Activated CD8-positive, alpha-beta T cell treated with anti-CD3 and anti-CD28 coated beads, Interleukin-2, amount 10 ng/mL, durations not matched to agents 7 days and 5 days (primary cell): ENCODE measurements around the gene HTRA1. TPM values are rescaled to one million over a fixed set of nuclear protein-coding genes. Genes with fewer than 3 reads are reported as not detected.

ENCODE experiments used
- ATAC-seq: fragments of 150-1000 bp; cut with Tn5 transposase; one replicate; pipeline ENCODE4 v1.10.0; 2021; ENCODE audit warnings: moderate library complexity
- CTCF ChIA-PET: fragments of 350-600 bp; sonication (Branson Sonifier 250); formaldehyde crosslinking; loops from one replicate; lab custom pipeline; 2021; ENCODE audit warnings: antibody characterized with exemption; lab: Charles Lee
- POLR2A ChIA-PET: fragments of 350-600 bp; sonication (Branson Sonifier 250); formaldehyde crosslinking; loops from one replicate; lab custom pipeline; 2021; ENCODE audit warnings: antibody characterized with exemption; lab: Charles Lee
- DNase-seq: peaks from one replicate; pipeline ENCODE4 v3.0.0-alpha.2; 2020
- H3K27ac Mint-ChIP-seq: one replicate; pipeline ENCODE4 v1.8.0; 2021; ENCODE audit warnings: mild to moderate bottlenecking, mixed read lengths
- H3K27me3 Mint-ChIP-seq: one replicate; pipeline ENCODE4 v1.8.0; 2021; ENCODE audit warnings: low read depth, mixed read lengths
- H3K36me3 Mint-ChIP-seq: one replicate; pipeline ENCODE4 v1.8.0; 2021; ENCODE audit warnings: low read depth, mixed read lengths
- H3K4me1 Mint-ChIP-seq: one replicate; pipeline ENCODE4 v1.8.0; 2021; ENCODE audit warnings: low read depth, mixed read lengths
- H3K4me3 Mint-ChIP-seq: one replicate; pipeline ENCODE4 v1.8.0; 2021; ENCODE audit warnings: mild to moderate bottlenecking, mixed read lengths
- H3K9me3 Mint-ChIP-seq: one replicate; pipeline ENCODE4 v1.8.0; 2022; ENCODE audit warnings: mixed read lengths; ENCODE audit not compliant: insufficient read depth
- total RNA-seq, 2 experiments: library from RNA; stranded (reverse); gene quantifications; one replicate each; pipeline ENCODE4 v1.2.3, GENCODE V29; 2021

The HTRA1 gene
- total RNA-seq, 2 experiments from 2014 or later, result not detected

DNA sequence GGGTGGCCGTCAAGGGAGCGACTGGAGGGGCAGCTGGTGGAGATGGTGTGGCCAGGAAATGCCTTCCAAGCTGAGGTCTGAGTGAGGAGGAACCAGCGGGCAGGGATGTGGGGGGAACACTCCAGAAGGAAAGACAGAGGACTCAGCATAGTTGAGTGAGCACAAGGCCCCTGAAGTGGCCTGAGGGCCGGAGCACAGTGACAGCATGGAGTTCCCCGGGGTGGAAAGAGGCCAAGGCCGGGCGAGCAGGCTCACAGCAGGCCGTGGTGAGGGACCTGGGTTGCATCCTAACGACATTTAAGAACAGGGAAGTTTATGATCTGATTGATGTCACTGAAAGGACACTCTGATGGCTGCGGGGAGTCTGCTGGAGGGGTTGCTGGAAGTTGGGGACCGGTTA is 48.0 kb downstream of the HTRA1 start:
- H3K4me3 Mint-ChIP-seq, result no peak overlapping the region
- H3K4me1 Mint-ChIP-seq, result peaks cover 12% of the 10 kb centered on the region
- CTCF ChIA-PET, result interaction anchor here (1.8 to 4.0 kb wide), 2 partner anchors 56 kb away, joined by 11 to 45 read pairs; no protein-coding TSS in a partner anchor
- H3K27ac Mint-ChIP-seq, result no peak overlapping the region
- H3K27me3 Mint-ChIP-seq, result peaks cover 9% of the 10 kb centered on the region
- no peaks in the 10 kb centered on the region for H3K9me3 Mint-ChIP-seq
- no peaks in the 10 kb centered on the region for H3K36me3 Mint-ChIP-seq
- ATAC-seq, result no peak
- POLR2A ChIA-PET, result interaction anchor here (0.6 kb wide), 1 partner anchor 156 kb away, joined by 5 read pairs; no protein-coding TSS in a partner anchor
- no peak for DNase-seq

- ChIA-PET CTCF (interaction anchor here (0.9 to 4.0 kb wide), 2 partner anchors 48 to 55 kb away, joined by 3 to 45 read pairs; no protein-coding TSS in a partner anchor), POLR2A (no interaction called here)
- Mint-ChIP-seq H3K27ac (no peak overlapping the region), H3K4me3 (no peak overlapping the region), H3K27me3 (peaks cover 9% of the 10 kb centered on the region), H3K36me3 (no peaks in the 10 kb centered on the region), H3K4me1 (peaks cover 18% of the 10 kb centered on the region), H3K9me3 (no peaks in the 10 kb centered on the region)
- no peak for ATAC-seq
- DNase-seq, result no peak
These were observed 49.0 kb downstream of the HTRA1 start for GRCh38 chr10:122510326-122510725.

- Mint-ChIP-seq H3K9me3 (no peaks in the 10 kb centered on the region), H3K27ac (no peak overlapping the region), H3K27me3 (peaks cover 9% of the 10 kb centered on the region), H3K36me3 (no peaks in the 10 kb centered on the region), H3K4me3 (no peak overlapping the region), H3K4me1 (peaks cover 22% of the 10 kb centered on the region)
- DNase-seq (no peak), ATAC-seq (no peak)
- POLR2A ChIA-PET, result no interaction called here
- CTCF ChIA-PET, result interaction anchor here (0.9 to 4.0 kb wide), 2 partner anchors 48 to 54 kb away, joined by 3 to 45 read pairs; no protein-coding TSS in a partner anchor
These were observed 49.4 kb downstream of the HTRA1 start for GRCh38 chr10:122510736-122511135.

GRCh38 chr10:122513053-122513452 is 51.7 kb downstream of the HTRA1 start:
- ChIA-PET CTCF (interaction anchor here (1.0 to 4.0 kb wide), 4 partner anchors 52 to 170 kb away, joined by 4 to 45 read pairs (median 5); no protein-coding TSS in a partner anchor), POLR2A (interaction anchor here (1.5 kb wide), 1 partner anchor 53 kb away, joined by 5 read pairs; no protein-coding TSS in a partner anchor)
- H3K27me3 Mint-ChIP-seq, result peaks cover 6% of the 10 kb centered on the region

DNA sequence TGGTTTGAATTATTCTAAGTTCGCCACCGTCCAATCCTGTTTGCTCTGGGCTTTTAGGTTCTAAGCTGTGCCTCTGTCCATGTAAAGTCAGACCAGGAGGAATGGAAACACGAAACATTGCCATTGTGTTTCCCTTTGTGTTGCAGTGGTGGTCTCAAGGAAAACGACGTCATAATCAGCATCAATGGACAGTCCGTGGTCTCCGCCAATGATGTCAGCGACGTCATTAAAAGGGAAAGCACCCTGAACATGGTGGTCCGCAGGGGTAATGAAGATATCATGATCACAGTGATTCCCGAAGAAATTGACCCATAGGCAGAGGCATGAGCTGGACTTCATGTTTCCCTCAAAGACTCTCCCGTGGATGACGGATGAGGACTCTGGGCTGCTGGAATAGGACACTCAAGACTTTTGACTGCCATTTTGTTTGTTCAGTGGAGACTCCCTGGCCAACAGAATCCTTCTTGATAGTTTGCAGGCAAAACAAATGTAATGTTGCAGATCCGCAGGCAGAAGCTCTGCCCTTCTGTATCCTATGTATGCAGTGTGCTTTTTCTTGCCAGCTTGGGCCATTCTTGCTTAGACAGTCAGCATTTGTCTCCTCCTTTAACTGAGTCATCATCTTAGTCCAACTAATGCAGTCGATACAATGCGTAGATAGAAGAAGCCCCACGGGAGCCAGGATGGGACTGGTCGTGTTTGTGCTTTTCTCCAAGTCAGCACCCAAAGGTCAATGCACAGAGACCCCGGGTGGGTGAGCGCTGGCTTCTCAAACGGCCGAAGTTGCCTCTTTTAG is 52.9 kb downstream of the HTRA1 start:
- Mint-ChIP-seq H3K4me3 (no peak overlapping the region), H3K36me3 (no peaks in the 10 kb centered on the region), H3K27ac (no peak overlapping the region), H3K9me3 (no peaks in the 10 kb centered on the region), H3K4me1 (peaks cover 39% of the 10 kb centered on the region), H3K27me3 (peaks cover 13% of the 10 kb centered on the region)
- DNase-seq (no peak), ATAC-seq (no peak)
- ChIA-PET POLR2A (interaction anchor here (1.1 kb wide), 1 partner anchor 18 kb away, joined by 3 read pairs; no protein-coding TSS in a partner anchor), CTCF (interaction anchor here (1.4 to 3.6 kb wide), 5 partner anchors 11 to 78 kb away, joined by 5 to 28 read pairs (median 6); no protein-coding TSS in a partner anchor)

More at GRCh38 chr10:122513053-122513452, 51.7 kb downstream of the HTRA1 start:
- Mint-ChIP-seq H3K4me3 (no peak overlapping the region), H3K36me3 (no peaks in the 10 kb centered on the region), H3K9me3 (no peaks in the 10 kb centered on the region), H3K4me1 (peaks cover 39% of the 10 kb centered on the region), H3K27ac (no peak overlapping the region)
- no peak for ATAC-seq
- DNase-seq, result no peak

DNA sequence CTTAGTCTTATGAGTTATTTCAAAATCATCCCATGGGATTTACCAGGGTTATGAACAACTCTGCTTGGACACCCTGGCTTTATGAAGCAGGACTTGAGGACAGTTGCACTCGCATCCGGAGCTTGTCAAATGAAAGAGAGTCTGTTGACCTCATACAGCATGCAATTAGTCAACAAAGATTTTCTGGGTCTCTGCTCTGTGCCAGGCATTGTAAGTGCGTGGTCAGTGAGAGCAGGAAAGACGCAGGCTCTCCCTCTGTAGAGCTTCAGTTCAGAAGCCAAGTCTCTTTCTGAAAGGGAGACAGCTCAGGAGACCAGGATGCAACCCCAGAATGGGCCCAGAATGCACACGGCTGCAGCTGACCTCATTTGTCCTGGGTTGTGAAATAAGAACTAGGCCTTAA is 53.7 kb downstream of the HTRA1 start:
- DNase-seq, result no peak
- H3K4me3 Mint-ChIP-seq, result no peak overlapping the region
- peaks cover 16% of the 10 kb centered on the region for H3K27me3 Mint-ChIP-seq
- ChIA-PET CTCF (interaction anchor here (0.9 to 3.6 kb wide), 6 partner anchors 9 to 134 kb away, joined by 3 to 28 read pairs (median 5); no protein-coding TSS in a partner anchor), POLR2A (interaction anchor here (1.1 kb wide), 1 partner anchor 19 kb away, joined by 3 read pairs; no protein-coding TSS in a partner anchor)
- H3K4me1 Mint-ChIP-seq, result peaks cover 39% of the 10 kb centered on the region
- H3K27ac Mint-ChIP-seq, result no peak overlapping the region
- H3K9me3 Mint-ChIP-seq, result no peaks in the 10 kb centered on the region
- H3K36me3 Mint-ChIP-seq, result no peaks in the 10 kb centered on the region
- ATAC-seq, result no peak

DNA sequence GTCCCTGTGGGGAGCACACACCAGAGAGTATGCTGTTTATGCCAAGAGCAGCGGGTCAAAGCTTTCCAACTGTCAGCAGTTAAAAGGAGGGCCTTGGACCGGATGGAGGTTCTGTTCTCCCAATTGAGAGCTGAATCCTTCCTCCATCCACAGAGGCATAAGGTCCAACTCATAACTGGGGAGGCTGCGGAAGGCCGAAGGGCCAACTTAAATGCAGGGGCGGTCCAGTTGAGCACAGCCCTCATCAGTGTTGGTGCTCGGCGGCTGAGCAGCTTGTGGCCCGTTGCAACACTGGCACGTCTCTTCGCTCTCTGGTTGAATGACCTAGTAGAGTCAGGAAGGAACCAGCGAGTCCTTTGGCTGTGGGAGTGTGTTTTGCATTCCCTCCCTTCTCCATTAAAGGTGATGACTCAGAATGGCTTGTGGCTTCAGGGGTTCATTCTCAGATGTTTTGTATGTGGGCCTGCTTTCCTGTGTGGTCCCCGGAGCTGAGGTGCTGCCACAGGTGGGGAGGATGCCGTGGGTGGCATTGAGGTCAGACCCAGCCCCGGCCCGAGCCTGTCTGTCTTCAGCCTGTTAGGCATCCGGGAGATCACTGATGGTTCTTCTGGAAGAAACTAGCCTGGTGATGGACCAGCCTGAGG is 54.4 kb downstream of the HTRA1 start:
- Mint-ChIP-seq H3K27ac (peak overlapping the region; percentile 23), H3K4me1 (peaks cover 39% of the 10 kb centered on the region)
- DNase-seq, result peak; percentile 81

GRCh38 chr10:122516734-122517133 is 55.4 kb downstream of the HTRA1 start:
- Mint-ChIP-seq H3K36me3 (no peaks in the 10 kb centered on the region), H3K4me3 (no peak overlapping the region), H3K4me1 (peaks cover 39% of the 10 kb centered on the region), H3K27ac (no peak overlapping the region), H3K9me3 (no peaks in the 10 kb centered on the region), H3K27me3 (peaks cover 25% of the 10 kb centered on the region)
- POLR2A ChIA-PET, result no interaction called here
- ATAC-seq (no peak), DNase-seq (no peak)
- CTCF ChIA-PET, result interaction anchor here (1.4 to 3.6 kb wide), 2 partner anchors 34 to 49 kb away, joined by 4 to 28 read pairs; no protein-coding TSS in a partner anchor

More for the DNA sequence above, 54.4 kb downstream of the HTRA1 start:
- Mint-ChIP-seq H3K36me3 (no peaks in the 10 kb centered on the region), H3K4me3 (no peak overlapping the region), H3K27me3 (peaks cover 21% of the 10 kb centered on the region), H3K9me3 (no peaks in the 10 kb centered on the region)
- peak; percentile 90 for ATAC-seq
- CTCF ChIA-PET, result interaction anchor here (0.9 to 3.6 kb wide), 7 partner anchors 10 to 133 kb away, joined by 3 to 28 read pairs (median 5); no protein-coding TSS in a partner anchor
- POLR2A ChIA-PET, result interaction anchor here (1.1 kb wide), 1 partner anchor 20 kb away, joined by 3 read pairs; no protein-coding TSS in a partner anchor

- Mint-ChIP-seq H3K27me3 (peaks cover 30% of the 10 kb centered on the region), H3K4me1 (peaks cover 28% of the 10 kb centered on the region), H3K27ac (no peak overlapping the region), H3K4me3 (no peak overlapping the region), H3K36me3 (no peaks in the 10 kb centered on the region), H3K9me3 (no peaks in the 10 kb centered on the region)
- ChIA-PET CTCF (no interaction called here), POLR2A (interaction anchor here (0.6 kb wide), 1 partner anchor 1608 kb away, joined by 3 read pairs; no protein-coding TSS in a partner anchor)
- ATAC-seq (no peak), DNase-seq (no peak)
These were observed 57.8 kb downstream of the HTRA1 start for GRCh38 chr10:122519144-122519543.

- Mint-ChIP-seq H3K27me3 (peaks cover 33% of the 10 kb centered on the region), H3K36me3 (no peaks in the 10 kb centered on the region), H3K9me3 (no peaks in the 10 kb centered on the region), H3K4me3 (no peak overlapping the region), H3K4me1 (peaks cover 25% of the 10 kb centered on the region), H3K27ac (no peak overlapping the region)
- POLR2A ChIA-PET, result no interaction called here
- ATAC-seq (no peak), DNase-seq (no peak)
- CTCF ChIA-PET, result interaction anchor here (7.3 kb wide), 1 partner anchor 44 kb away, joined by 71 read pairs; no protein-coding TSS in a partner anchor
These were observed 58.5 kb downstream of the HTRA1 start for GRCh38 chr10:122519873-122520272.

GRCh38 chr10:122521011-122521410 is 59.7 kb downstream of the HTRA1 start:
- peaks cover 33% of the 10 kb centered on the region for H3K27me3 Mint-ChIP-seq

More at GRCh38 chr10:122521011-122521410, 59.7 kb downstream of the HTRA1 start:
- Mint-ChIP-seq H3K9me3 (no peaks in the 10 kb centered on the region), H3K36me3 (no peaks in the 10 kb centered on the region), H3K4me3 (no peak overlapping the region), H3K27ac (no peak overlapping the region), H3K4me1 (peaks cover 13% of the 10 kb centered on the region)
- CTCF ChIA-PET, result interaction anchor here (7.3 kb wide), 1 partner anchor 43 kb away, joined by 71 read pairs; no protein-coding TSS in a partner anchor
- DNase-seq (no peak), ATAC-seq (no peak)
- POLR2A ChIA-PET, result no interaction called here
